Activated CD4-positive, alpha-beta T cell treated with anti-CD3 and anti-CD28 coated beads for 4 hours (primary cell): ENCODE results near the gene ST3GAL3.

ENCODE experiments used
- DNase-seq, 2 donors: peaks; one replicate each; pipeline ENCODE4 v3.0.0-alpha.2; 2020

Gene ST3GAL3

DNA sequence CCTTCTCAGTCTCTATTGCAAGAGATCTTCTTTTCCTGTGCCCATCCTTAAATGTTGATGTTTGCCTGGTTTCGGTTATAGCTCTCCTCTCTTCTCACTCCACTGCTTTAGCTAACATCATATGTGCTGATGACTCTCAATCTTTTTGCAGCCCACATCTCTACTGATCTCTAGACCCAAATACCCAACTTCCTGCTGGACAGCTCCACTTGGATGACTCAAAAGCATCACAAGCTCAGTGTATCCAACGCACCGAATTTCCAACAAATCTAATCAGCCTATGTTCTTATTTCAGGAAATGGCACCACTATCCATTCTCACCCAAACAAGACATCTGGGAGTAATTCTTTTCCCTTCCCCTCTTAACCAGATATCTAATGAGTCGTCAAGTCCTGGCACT is 147.1 kb downstream of the ST3GAL3 start:
- DNase-seq, result no peak

- DNase-seq, result no peak
These were observed 148.9 kb downstream of the ST3GAL3 start for GRCh38 chr1:43856188-43856587.

GRCh38 chr1:43857163-43857562 is 149.8 kb downstream of the ST3GAL3 start:
- DNase-seq, result no peak

- DNase-seq, result no peak
These were observed 151.0 kb downstream of the ST3GAL3 start for GRCh38 chr1:43858324-43858723.

GRCh38 chr1:43861337-43861736 is 154.0 kb downstream of the ST3GAL3 start:
- DNase-seq, result no peak

DNA sequence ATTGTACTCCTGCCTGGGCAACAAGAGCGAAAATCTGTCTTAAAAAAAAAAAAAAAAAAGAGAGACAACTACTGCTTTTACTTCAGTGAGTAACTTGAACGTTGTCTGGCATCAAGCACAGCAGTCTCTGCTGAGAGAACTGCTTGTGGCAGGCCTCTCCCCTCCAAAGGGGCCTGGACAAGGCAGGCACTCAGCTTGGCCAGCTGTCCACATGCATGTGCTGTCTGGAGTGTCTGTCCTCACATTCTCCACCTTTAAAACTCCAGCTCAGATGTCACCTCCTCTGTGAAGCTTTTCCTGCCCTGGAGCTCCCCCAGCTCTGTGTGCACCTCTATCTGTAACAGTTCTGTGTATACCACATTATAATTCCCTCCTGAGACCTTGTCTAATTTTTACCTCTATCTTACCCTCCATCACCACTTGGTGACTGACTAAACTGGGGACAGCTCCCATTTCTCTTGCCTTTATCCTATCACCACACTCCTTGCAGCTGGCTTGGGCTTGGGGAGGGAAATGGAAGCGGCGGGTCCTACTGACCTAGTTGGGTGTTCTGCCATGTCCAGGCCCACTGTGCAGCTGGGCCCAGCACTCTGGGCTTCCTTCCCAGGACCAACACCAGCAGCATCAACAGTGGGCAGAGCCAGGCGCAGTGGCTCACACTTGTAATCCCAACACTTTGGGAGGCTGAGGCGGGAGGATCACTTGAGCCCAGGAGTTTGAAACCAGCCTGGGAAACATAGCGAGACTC is 154.8 kb downstream of the ST3GAL3 start:
- no peak for DNase-seq

DNA sequence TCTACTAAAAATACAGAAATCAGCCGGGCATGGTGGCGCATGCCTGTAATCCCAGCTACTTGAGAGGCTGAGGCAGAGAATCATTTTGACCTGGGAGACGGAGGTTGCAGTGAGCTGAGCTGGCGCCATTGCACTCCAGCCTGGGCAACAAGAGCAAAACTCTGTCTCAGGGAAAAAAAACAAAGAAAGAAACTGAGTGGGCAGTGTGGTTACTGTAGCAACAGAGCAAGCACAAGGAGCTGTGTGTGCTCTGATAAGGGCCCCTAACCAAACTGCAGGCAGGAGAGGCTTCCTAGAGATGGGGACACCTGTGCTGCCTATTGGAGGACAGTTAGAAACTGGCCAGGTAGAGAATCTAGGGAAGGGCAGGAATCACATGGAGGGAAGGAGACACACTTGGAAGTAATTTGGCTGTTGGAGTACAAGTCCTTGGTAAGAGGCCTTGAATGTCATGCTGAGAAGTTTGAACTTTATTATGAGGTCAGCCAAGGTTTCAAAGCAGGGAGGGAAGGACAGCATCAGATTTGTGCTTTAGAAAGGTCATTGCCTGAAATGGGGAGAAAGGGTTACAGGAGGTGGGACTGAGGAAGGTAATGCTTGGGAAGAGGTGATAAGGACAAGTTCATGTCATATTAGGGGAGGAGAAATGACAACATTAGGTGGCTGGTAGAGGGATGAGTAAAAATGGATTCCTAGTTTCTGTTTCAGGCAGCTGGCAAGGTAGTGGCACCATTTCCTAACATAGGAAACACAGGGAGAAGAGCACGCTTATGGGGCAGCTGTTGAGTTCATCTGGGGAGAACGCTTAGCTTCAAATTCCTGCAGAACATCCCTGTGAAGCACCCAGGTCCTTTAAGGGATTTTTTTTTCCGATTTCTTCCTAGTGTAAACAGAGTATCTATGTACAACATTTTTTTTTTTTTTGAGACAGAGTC is 157.0 kb downstream of the ST3GAL3 start:
- DNase-seq, result no peak

GRCh38 chr1:43866201-43866600 is 158.9 kb downstream of the ST3GAL3 start:
- DNase-seq, result no peak

- no peak for DNase-seq
These were observed 160.8 kb downstream of the ST3GAL3 start for GRCh38 chr1:43867976-43868740.

- DNase-seq, result no peak
These were observed 161.4 kb downstream of the ST3GAL3 start for GRCh38 chr1:43868741-43869067.

DNA sequence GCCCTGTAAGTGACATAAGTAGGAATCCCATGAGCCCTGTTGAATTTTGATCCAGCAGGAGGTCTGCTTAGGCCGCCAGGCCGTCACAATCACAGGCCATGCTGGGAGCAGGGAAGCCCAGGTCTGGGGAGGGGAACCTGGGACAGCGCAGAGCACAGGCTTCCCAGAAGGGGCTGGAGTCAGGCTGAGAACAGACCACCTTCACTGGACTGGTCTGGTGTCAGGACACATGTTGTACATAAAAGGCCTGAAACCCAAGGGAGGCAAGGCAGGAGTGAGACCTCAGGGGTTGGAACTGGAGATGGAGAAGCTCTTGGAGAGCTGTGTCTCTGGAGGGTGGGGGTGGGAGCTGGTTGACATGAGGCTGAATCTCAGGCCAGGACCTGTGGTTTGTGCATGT is 163.0 kb downstream of the ST3GAL3 start:
- no peak for DNase-seq

GRCh38 chr1:43871181-43871910 is 164.0 kb downstream of the ST3GAL3 start:
- DNase-seq, result no peak

DNA sequence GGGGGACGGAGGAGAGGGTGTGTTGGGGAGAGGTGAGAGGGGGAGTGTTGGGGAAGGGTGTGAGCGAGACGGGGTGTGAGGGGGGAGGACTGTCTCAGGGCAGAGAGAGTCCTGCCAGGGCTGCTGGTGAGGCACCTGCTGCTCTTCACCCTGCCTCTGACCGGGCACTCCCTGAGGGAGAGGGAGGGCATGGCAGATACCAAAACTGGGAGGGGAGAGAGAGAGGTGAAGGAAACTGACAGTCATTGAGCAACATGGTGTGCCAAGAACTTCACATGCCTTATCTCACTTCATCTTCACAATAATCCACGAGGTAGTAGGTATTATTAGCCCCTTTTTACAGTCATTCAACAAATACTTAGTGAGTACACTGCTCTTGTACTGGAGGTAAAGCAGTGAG is 164.9 kb downstream of the ST3GAL3 start:
- no peak for DNase-seq

GRCh38 chr1:43873851-43874250 is 166.5 kb downstream of the ST3GAL3 start:
- DNase-seq, result no peak

GRCh38 chr1:43874716-43875115 is 167.4 kb downstream of the ST3GAL3 start:
- no peak for DNase-seq

DNA sequence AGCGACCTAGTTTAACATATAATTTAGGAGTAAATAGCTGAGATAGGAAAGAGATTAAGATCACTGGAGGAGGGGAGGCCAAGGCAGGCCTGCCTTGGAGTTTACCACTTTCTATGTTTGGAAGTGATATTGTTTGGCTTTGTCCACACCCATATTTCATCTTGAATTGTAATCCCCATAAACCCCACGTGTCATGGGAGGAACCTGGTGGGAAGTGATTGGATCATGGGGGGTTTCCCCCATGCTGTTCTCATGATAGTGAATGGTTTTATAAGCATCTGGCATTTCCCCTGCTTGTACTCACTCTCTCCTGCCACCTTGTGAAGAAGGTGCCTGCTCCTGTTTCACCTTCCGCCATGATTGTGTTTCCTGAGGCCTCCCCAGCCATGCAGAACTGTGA is 168.0 kb downstream of the ST3GAL3 start:
- no peak for DNase-seq

- DNase-seq, result no peak
These were observed 169.8 kb downstream of the ST3GAL3 start for GRCh38 chr1:43877101-43877500.

- no peak for DNase-seq
These were observed 171.1 kb downstream of the ST3GAL3 start for GRCh38 chr1:43878440-43878839.

DNA sequence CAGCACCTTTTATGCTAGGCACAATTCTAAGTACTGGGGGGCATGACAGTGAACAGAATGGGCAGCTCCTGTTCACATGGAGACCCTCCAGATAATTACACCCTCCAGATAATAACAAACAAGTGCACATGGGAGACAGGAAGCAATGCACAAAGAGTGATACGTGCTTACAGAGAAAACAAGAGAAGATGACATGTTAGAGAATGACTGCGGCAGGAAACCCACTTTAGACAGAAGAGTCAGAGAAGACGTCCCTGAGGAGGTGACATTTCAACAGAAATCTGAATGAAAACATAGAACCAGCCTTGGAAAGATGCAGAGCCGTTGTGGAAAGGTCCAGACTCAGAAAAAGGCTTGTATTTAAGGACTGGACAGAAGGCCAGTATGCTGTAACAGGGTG is 171.5 kb downstream of the ST3GAL3 start:
- no peak for DNase-seq

DNA sequence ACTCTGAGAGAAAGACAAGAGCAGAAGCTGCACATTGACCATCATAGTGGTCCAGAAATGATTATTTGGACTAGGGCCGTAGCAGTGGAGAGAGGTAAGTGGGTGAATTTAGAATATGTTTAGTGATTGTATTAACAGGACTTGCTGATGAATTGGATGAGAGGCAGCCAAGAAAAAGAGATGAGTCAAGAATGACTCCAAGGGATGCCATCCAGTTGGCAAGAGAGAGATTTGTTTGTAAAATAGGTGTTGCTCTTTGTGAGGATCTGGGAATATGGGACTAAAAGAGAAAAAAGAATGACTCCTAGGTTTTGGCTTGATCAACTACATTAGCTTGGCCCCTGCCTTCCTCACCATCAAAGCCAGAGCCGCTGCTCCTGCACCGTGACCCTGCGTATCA is 172.1 kb downstream of the ST3GAL3 start:
- no peak for DNase-seq

GRCh38 chr1:43879996-43880395 is 172.7 kb downstream of the ST3GAL3 start:
- no peak for DNase-seq

GRCh38 chr1:43880604-43881003 is 173.3 kb downstream of the ST3GAL3 start:
- no peak for DNase-seq

- no peak for DNase-seq
These were observed 174.1 kb downstream of the ST3GAL3 start for GRCh38 chr1:43881415-43881814.
